Activated T-cell treated with anti-CD3 and anti-CD28 coated beads, Interleukin-2, amount 50 U/mL, for 4 hours (primary cell): Measurements from ENCODE around the gene HPSE2. TPM values are rescaled to one million over a fixed set of nuclear protein-coding genes. Genes with fewer than 3 reads are reported as not detected.
"Not testable (repeated sequence)": the region's sequence is repeated elsewhere in the genome, so short reads cannot be mapped to it uniquely, and the experiment has no call there.

ENCODE experiments used
- ATAC-seq, 2 donors: fragments of 200-7000 bp; cut with Tn5 transposase; one replicate each; pipeline ENCODE4 v1.10.0; 2021
- DNase-seq: peaks from one replicate; pipeline ENCODE4 v3.0.0-alpha.2; 2020
- H3K27me3 Mint-ChIP-seq: one replicate; pipeline ENCODE4 v1.8.0; 2021; ENCODE audit warnings: low read depth, mixed read lengths
- H3K36me3 Mint-ChIP-seq: one replicate; pipeline ENCODE4 v1.8.0; 2022; ENCODE audit warnings: mixed read lengths; ENCODE audit not compliant: insufficient read depth
- H3K4me1 Mint-ChIP-seq: one replicate; pipeline ENCODE4 v1.8.0; 2021; ENCODE audit warnings: low read depth, mixed read lengths
- H3K4me3 Mint-ChIP-seq: one replicate; pipeline ENCODE4 v1.8.0; 2021; ENCODE audit warnings: mild to moderate bottlenecking, moderate library complexity, mixed read lengths
- H3K9me3 Mint-ChIP-seq: one replicate; pipeline ENCODE4 v1.8.0; 2021; ENCODE audit warnings: mixed read lengths
- total RNA-seq, 3 donors: library from RNA; stranded (reverse); gene quantifications; one replicate each; pipeline ENCODE4 v1.2.1, GENCODE V29; 2021

Gene HPSE2
- total RNA-seq, 3 donors from 2014 or later, result not detected

DNA sequence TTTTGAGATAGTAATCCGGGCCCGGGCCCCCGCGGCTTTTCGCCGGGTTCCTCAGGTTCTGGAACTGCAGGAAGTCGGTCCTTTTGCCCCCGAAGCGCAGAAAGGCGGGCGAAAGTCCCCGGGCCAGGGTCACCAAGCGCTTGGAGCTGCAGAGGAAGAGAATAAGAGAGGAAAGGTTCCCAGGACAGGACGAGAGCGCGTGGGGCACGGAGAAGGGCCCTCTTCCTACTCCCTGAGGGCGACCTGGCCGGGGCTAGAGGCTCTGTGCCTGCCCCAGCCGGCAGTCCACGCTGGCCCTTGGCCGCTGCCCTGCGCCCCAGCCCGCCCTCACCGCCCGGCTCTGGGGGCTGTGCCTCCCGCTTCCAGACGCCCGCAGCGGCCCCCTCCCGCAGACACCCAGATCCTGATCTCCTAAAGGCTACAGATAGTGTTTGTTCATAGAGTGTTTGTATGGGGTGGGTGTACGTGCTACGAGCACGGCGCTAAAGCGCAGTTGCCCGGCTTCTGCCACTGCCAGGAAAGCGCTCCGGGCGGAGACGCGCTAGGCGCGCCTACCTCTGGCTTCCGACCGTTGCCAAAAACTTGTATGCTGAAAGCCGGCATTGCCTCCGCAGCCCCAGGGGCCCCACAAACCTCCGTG is 3.2 kb downstream of the HPSE2 start:
- no peak overlapping the region for H3K4me3 Mint-ChIP-seq
- peaks cover 81% of the 10 kb centered on the region for H3K27me3 Mint-ChIP-seq
- DNase-seq (no peak), ATAC-seq (no peak)
- peaks cover 25% of the 10 kb centered on the region for H3K4me1 Mint-ChIP-seq
- no peaks in the 10 kb centered on the region for H3K36me3 Mint-ChIP-seq
- H3K9me3 Mint-ChIP-seq, result no peaks in the 10 kb centered on the region

DNA sequence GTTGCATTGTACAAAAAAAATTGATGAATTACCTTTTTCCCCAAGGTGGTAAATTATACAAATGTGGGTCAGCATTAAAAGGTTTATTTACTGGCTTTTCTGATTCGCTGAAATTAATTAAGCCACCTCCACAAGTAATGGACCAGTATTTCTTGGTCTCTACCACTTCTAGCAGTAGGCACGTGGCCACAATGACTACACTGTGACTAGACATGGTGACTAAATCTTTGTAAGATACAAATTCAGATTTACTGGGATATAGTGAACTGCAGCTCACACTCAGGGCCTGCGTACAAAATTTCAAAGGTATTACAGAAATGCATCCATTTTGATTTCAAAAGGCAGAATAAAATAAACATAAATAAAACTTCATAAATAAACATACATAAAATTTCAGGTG is 10.9 kb downstream of the HPSE2 start:
- no peaks in the 10 kb centered on the region for H3K9me3 Mint-ChIP-seq
- peaks cover 20% of the 10 kb centered on the region for H3K27me3 Mint-ChIP-seq
- ATAC-seq (no peak), DNase-seq (no peak)
- no peak overlapping the region for H3K4me3 Mint-ChIP-seq
- H3K4me1 Mint-ChIP-seq, result no peaks in the 10 kb centered on the region
- no peaks in the 10 kb centered on the region for H3K36me3 Mint-ChIP-seq

DNA sequence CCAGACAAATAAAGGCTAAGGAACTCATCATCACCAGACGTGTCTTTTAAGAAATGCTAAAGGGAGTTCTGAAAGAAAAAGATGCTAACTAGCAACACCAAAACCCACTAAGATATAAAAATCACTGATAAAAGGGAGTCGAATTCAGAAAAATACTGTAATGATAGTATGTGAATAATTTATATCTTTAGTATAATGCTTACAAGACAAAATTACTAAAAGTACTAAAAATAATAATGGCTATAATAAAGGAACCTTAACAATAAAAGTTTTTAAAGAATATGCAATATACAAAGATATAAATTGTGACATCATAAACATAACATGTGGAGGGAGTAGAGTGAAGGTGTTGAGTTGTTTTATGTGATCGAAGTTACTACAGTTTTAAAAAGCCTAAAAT is 28.3 kb downstream of the HPSE2 start:
- Mint-ChIP-seq H3K36me3 (no peaks in the 10 kb centered on the region), H3K9me3 (peaks cover 3% of the 10 kb centered on the region), H3K4me3 (no peak overlapping the region), H3K27me3 (peaks cover 2% of the 10 kb centered on the region), H3K4me1 (no peaks in the 10 kb centered on the region)
- no peak for DNase-seq
- no peak for ATAC-seq

DNA sequence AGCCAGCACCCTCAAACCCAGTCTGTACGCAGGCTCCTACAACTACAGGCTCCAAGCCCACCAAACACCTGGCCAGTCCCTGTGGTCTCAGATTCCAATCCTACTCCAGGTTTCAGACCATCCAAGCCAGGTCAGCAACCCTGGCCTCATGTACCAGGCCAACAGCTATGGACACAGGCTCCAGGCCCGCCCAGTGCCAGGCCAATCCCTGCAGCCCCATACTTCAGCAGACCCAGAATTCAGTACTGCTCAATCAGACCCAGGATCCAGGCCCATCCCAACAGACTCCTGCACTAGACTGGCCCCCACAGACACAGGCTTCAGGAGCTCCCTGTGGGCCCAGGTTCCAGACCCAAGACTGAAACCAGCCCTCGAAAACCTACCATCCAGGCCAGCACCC is 32.3 kb downstream of the HPSE2 start:
- DNase-seq, result no peak
- H3K4me3 Mint-ChIP-seq, result no peak overlapping the region
- peaks cover 2% of the 10 kb centered on the region for H3K27me3 Mint-ChIP-seq
- H3K36me3 Mint-ChIP-seq, result no peaks in the 10 kb centered on the region
- H3K4me1 Mint-ChIP-seq, result no peaks in the 10 kb centered on the region
- ATAC-seq, result no peak
- H3K9me3 Mint-ChIP-seq, result no peaks in the 10 kb centered on the region

DNA sequence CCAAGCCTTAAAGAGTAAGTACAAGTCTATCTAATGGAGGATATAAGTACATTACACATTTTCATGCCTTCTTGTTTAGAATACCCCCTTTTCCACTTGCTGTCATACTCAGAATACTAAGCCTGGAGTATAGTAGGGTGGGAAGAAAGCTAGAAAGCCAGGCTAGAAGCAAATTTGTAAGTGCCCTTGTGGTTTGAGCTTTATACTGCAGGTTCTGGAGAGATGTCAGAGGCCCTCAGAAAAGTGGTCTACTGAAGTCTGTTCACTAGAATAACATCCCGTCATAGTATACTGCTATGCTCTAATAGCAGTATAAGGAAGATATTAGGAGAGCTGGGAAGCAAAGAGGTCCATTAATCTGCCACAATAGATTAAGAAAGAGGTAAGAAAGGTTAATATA is 62.7 kb downstream of the HPSE2 start:
- Mint-ChIP-seq H3K27me3 (peaks cover 4% of the 10 kb centered on the region), H3K4me3 (no peak overlapping the region), H3K4me1 (no peaks in the 10 kb centered on the region), H3K36me3 (no peaks in the 10 kb centered on the region), H3K9me3 (no peaks in the 10 kb centered on the region)
- ATAC-seq (no peak), DNase-seq (no peak)

DNA sequence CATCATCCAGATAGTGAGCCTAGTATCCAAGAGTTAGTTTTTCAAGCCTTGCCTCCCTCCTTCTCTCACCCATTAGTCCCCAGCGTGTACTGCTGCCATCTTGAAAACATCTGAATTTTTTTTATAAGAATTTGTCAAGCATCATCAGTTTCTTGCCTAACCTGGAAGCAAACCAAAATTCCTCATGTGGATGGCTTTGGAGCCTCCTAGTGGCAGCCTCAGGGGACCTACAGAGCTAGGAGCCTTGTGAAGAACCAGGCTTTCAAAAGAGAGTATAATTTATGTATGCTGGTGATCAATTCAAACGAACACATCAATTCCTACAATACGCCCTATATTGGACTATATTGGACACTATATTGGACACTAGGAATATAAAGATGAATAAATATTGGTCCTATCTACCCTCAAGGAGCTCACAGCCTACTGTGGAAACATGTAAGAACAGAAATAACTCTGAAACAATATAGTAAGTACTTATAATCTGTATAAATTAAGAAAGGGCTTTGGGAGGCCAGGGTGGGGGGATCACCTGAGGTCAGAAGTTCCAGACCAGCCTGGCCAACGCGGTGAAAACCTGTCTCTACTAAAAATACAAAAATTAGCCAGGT is 63.4 kb downstream of the HPSE2 start:
- no peaks in the 10 kb centered on the region for H3K36me3 Mint-ChIP-seq
- DNase-seq (no peak), ATAC-seq (no peak)
- peaks cover 4% of the 10 kb centered on the region for H3K27me3 Mint-ChIP-seq
- no peak overlapping the region for H3K4me3 Mint-ChIP-seq
- peaks cover 4% of the 10 kb centered on the region for H3K9me3 Mint-ChIP-seq
- no peaks in the 10 kb centered on the region for H3K4me1 Mint-ChIP-seq

DNA sequence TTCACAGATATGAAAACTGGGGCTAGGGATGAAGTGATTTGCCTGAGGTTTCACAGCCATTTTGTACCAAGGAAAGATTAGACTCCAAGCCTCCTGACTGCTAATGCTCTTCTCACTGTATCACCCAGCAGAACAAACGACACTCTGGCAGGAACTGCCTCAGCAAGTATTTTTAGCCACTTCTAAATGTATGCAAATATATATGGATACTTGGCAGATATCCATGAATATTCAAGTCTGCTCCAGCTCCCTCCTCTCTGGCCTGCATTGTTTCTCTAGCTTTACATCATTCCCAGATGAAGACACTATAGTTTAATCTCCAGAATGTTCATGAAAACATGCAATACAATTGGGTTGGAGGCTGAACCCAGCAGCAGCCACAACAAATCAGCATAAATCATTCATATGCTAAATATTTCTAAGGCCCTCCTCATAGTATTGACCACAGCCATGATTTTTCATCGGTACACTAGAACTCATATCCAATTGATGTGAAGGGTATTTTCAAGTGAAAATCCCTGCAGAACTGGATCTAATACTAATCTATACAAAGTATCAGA is 65.5 kb downstream of the HPSE2 start:
- Mint-ChIP-seq H3K27me3 (peaks cover 5% of the 10 kb centered on the region), H3K4me3 (no peak overlapping the region), H3K36me3 (no peaks in the 10 kb centered on the region), H3K4me1 (no peaks in the 10 kb centered on the region), H3K9me3 (peaks cover 4% of the 10 kb centered on the region)
- no peak for ATAC-seq
- DNase-seq, result no peak

DNA sequence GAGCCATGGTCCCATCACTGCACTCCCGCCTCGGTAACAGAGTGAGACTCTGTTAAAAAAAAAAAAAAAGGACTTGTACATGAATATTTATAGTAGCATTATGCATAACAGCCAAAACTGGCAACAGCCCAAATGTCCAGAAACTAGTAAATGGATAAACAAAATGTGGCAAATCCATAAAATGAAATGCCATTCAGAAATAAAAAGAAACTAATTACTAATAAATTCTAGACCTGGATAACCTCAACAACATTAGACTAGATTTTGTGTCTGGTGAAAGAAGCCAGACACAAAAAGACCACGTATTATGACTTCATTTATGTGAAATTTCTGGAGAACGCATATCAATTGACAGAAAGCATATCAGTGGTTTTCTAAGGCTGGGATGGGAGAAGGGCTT is 74.5 kb downstream of the HPSE2 start:
- Mint-ChIP-seq H3K36me3 (no peaks in the 10 kb centered on the region), H3K27me3 (no peaks in the 10 kb centered on the region), H3K4me3 (no peak overlapping the region), H3K4me1 (no peaks in the 10 kb centered on the region), H3K9me3 (no peaks in the 10 kb centered on the region)
- DNase-seq, result no peak
- no peak for ATAC-seq

DNA sequence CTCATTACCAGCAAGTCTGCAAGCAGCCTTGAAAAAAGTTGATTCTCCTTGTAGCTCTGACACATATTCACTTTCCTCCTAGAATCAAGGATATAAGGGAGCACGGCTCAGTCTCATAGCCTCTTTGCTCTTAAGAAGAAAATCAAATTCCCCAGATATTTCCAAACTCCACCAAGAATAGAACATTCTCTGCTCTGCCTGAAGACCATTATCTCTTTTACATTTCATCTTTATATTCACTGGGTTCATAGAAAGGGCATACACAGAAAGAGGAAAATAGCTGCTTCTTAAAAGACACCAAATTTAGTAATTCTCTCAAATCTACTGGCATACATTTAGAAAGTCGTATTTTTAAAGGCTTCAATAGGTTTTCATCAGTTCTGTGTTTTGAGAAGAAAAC is 92.0 kb downstream of the HPSE2 start:
- ATAC-seq (no peak), DNase-seq (no peak)
- no peak overlapping the region for H3K4me3 Mint-ChIP-seq
- no peaks in the 10 kb centered on the region for H3K27me3 Mint-ChIP-seq
- no peaks in the 10 kb centered on the region for H3K9me3 Mint-ChIP-seq
- H3K36me3 Mint-ChIP-seq, result no peaks in the 10 kb centered on the region
- H3K4me1 Mint-ChIP-seq, result no peaks in the 10 kb centered on the region

DNA sequence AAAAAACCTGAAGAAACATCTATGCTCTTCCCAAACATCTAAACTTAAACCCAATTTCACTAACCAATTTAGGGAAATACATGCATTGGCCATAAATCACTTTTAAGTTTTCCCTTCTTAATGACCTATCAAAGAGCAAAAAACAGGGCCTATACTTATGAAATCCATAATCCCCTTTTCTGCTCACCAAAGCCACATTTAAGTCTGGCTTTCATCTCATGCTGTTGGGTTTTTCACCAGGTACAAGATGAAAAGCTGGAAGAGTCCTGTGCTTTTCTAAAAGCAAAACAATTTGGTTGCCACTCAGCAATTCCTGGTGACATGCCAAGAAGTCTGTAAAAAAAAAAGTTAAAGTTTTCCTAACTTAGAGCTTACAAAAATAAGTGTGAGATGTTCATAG is 92.6 kb downstream of the HPSE2 start:
- no peaks in the 10 kb centered on the region for H3K4me1 Mint-ChIP-seq
- no peaks in the 10 kb centered on the region for H3K27me3 Mint-ChIP-seq
- H3K9me3 Mint-ChIP-seq, result no peaks in the 10 kb centered on the region
- DNase-seq (no peak), ATAC-seq (no peak)
- no peak overlapping the region for H3K4me3 Mint-ChIP-seq
- H3K36me3 Mint-ChIP-seq, result no peaks in the 10 kb centered on the region

DNA sequence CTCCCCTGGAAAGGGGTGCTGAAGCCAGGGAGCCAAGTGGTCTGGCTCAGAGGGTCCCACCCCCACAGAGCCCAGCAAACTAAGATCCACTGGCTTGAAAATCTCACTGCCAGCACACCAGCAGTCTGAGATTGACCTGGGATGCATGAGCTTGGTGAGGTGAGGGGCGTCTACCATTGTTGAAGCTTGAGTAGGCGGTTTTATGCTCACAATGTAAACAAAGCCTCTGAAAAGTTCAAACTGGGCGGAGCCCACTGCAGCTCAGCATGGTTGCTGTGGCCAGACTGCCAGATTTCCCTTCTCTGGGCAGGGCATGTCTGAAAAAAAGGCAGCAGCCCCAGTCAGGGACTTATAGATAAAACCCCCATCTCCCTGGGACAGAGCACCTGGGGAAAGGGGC is 102.8 kb downstream of the HPSE2 start:
- not testable (repeated sequence) for ATAC-seq, H3K9me3 Mint-ChIP-seq, DNase-seq, H3K27me3 Mint-ChIP-seq, H3K36me3 Mint-ChIP-seq, H3K4me3 Mint-ChIP-seq, H3K4me1 Mint-ChIP-seq

DNA sequence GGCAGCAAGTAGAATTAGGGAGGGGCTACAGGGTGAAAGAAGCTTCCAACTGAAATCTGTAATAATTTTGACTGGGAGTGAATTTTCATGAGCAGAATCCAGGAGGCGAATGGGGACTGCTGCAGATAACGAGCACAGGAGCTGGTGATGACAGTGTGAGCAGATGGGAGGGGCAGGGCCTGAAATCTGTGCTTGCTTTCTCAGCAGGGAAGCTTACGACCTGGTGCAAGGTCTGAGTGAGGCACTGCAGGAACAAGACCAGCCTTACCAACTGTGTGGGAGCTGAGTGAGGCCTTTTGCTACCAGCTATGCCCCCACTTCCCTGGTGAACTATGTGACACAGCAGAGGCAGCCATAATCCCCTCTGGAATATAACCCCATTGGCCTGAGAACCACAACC is 109.8 kb downstream of the HPSE2 start:
- H3K4me3 Mint-ChIP-seq, result no peak overlapping the region
- H3K27me3 Mint-ChIP-seq, result no peaks in the 10 kb centered on the region
- peaks cover 23% of the 10 kb centered on the region for H3K9me3 Mint-ChIP-seq

DNA sequence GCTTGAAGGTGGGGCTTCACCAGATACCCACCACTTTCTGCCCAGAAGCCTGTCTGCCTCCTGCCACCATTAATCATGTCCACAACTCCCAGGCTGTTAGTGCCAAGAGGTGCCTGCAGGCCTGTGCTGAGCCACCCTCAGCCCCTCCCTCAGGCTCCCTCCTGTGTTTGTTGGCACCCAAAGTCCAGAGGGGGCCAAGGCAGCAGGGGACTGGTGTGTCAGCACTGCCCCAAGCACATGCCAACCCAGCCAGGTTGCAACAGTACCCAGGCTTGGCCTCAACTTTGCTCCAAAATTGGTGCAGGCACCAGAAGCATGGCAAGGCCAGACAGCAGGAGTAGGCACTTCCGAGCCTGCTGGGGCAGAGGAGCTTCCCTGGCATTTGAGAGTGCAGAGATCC is 111.3 kb downstream of the HPSE2 start:
- Mint-ChIP-seq H3K9me3 (peaks cover 18% of the 10 kb centered on the region), H3K36me3 (no peaks in the 10 kb centered on the region), H3K4me3 (no peak overlapping the region), H3K4me1 (no peaks in the 10 kb centered on the region), H3K27me3 (no peaks in the 10 kb centered on the region)
- DNase-seq (no peak), ATAC-seq (no peak)

More for the DNA sequence above, 109.8 kb downstream of the HPSE2 start:
- ATAC-seq, result no peak
- Mint-ChIP-seq H3K36me3 (no peaks in the 10 kb centered on the region), H3K4me1 (no peaks in the 10 kb centered on the region)
- no peak for DNase-seq

DNA sequence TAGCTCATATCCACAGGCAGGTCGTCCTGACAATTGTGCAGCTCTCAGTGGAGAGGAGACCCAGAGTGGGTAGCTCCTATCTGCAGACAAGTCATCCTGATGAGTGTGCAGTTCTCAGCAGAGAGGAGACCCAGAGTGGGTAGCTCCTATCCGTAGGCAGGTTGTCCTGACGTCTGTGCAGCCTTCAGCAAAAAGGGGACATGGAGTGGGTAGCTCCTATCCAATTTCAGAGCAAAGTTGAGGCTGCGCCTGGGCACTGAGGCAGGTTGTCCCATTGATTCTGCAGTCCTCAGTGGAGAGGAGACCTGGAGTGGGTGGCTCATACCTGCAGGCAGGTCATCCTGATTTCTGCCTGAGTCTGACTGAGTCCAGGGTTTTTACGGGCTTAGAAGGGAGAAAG is 111.8 kb downstream of the HPSE2 start:
- H3K27me3 Mint-ChIP-seq, result no peaks in the 10 kb centered on the region
- ATAC-seq, result no peak
- no peaks in the 10 kb centered on the region for H3K36me3 Mint-ChIP-seq
- no peaks in the 10 kb centered on the region for H3K4me1 Mint-ChIP-seq
- DNase-seq, result no peak
- H3K9me3 Mint-ChIP-seq, result peaks cover 17% of the 10 kb centered on the region
- H3K4me3 Mint-ChIP-seq, result no peak overlapping the region

DNA sequence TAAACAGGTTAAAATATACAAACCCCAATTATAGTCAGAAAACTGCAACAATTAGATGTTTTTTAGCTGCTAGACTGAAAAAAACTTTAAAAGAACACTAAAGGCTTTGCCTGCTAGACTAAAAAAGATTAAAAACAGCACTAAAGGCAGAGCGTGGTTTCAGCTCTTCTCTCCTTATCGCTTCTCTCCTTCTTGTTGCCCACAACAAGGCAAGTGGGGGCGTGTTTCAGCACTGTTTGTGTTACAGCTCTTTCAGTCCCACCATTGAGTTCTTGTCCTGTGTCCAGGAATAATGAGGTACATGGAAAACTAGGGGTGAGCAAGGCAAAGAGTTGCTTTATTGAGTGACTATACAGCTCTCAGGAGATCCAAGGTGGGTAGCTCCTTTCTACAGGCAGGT is 112.3 kb downstream of the HPSE2 start:
- DNase-seq (no peak), ATAC-seq (no peak)
- Mint-ChIP-seq H3K36me3 (no peaks in the 10 kb centered on the region), H3K27me3 (no peaks in the 10 kb centered on the region), H3K9me3 (peaks cover 17% of the 10 kb centered on the region), H3K4me1 (no peaks in the 10 kb centered on the region), H3K4me3 (no peak overlapping the region)
